GM18526 (cell line): ENCODE measurements around the gene CCDC188.

ENCODE experiments used
- POLR2A ChIP-seq: IDR thresholded peaks from 3 replicates; pipeline ENCODE4 v1.6.1; 2011; ENCODE audit not compliant: insufficient read length; ENCODE audit errors: extremely low read depth

The CCDC188 gene

DNA sequence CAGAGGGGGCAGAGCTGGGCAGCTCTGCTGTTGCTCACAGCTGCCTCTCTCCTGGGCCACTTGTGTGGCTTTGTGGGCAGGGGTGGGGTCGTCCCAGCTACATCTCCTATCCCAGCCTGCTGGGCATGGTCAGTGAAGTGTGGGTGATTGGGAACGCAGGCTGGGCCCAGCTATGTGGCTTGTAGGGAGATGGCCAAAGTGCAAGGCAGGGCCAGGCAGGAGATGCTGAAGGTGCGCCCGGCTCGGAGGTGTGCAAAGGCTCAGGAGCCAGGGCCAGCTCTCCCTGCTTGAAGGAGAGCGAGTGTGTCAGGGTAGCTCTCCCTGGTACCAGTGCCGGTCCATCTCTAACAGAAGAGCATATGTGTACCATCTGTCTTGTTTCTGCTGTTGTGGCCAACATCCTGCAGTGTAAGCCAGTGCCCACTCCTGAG is 43.4 kb downstream of the CCDC188 start:
- TF ChIP-seq POLR2A = no peak

DNA sequence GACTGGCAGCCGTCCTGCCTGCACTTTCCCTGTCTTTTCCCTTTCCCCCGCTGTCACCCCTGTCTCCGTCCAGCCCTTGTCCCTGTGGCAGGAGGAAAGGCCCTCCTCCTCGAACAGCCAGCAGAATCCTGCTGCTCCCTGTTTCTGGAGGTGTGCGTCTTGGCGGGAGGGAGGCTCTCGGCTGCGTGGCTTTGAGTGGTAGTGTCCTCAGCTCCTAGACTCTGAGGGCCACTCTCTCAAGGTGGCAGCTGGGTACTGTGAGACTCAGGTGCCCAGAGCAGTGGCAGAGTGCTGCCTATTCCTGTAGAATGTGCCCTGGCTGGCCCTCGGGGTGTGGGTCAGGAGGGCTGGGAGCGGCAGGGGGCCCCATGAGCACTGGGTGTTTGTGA is 44.0 kb downstream of the CCDC188 start:
- TF ChIP-seq POLR2A = no peak

DNA sequence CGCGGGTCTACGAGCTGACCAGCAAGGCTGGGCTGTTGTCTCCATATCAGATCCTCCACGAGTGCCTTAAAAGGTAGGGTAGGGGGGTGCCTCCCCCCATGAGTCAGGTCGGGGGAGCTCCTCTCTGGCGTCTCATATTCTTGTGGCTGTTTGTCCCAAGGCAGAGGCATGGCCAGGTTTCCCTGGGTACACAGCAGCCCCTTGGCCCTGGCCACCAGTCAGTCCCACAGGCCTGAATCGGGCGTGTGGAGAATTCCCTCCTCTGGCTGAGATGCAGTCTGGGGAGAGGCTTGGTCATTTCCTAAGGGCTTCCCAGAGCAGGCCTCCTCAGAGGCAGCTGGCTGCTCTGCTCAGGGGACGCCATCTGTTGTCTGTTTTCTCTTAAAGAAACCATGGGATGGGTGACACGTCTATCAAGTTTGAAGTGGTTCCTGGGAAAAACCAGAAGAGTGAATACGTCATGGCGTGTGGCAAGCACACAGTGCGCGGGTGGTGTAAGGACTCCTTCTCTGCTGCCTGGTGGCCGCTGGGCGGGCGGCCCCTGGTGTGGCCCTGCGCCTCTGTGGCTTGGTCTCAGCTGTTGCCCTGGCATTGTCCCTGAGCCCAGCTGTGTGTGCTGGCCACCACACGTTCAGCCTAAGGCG is 44.5 kb downstream of the CCDC188 start:
- no peak for TF ChIP-seq POLR2A

DNA sequence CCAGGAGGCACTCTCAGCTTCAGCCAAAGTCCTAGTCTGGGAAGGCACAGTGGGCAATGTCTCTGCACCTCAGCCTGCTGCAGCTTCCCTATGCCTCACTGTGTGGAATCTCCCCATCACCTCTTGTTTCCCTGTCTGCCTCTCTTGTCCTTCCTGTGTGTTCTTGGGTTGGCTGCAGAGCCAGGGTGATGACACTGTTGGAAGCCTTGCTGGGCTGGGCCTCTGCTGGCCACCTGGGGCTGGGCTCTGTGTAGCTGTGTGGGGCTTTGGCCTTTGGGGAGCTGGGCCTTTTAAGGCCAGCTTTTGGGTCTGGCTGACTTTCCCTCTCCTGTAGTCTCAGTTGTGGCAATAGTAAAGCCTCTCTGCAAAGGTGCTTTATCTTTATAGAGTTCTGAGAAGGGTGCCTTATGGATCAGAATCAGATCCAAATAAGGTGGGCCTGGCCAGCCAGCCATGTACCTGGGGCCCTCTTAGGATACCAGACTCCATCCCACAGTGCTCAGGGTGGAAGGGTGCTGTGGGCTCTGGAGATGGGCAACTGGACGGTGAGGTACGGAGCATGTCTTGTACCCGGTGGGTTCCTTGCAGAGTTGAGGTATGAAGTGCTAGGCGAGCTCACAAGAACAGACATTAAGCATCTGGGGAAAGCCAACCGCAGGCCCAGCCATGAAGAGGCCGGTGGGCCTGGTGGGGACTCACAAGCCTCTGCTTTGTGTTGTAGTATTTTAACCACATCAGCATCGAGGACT is 45.2 kb downstream of the CCDC188 start:
- TF ChIP-seq POLR2A = no peak

DNA sequence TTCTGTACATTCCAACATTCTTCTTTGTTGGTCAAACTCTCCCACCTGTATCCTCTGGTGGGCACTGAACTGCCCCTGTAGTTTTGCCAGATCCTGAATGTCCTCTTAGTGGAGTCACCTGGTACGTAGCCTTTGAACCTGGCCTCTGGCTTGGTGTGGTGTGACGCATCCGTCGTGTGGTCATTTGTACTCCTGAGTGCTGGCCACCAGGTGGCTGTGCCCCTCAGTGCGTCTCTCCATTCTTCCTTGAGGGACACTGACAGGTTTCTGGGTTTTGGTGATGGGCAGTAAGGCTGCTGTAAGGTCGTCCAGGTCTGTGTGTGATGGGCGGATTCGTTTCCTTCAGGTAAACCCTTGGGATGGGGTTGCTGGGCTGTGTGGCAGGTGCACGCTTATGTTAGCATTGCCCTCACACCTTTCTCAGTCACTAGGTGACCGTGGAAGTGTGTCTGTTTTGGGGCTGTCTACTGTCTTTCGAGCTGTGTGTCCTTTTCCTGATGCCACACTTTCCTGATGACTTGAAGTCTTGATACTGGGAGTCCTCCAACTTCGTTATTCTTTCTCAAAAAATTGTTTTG is 48.6 kb downstream of the CCDC188 start:
- TF ChIP-seq POLR2A = no peak

DNA sequence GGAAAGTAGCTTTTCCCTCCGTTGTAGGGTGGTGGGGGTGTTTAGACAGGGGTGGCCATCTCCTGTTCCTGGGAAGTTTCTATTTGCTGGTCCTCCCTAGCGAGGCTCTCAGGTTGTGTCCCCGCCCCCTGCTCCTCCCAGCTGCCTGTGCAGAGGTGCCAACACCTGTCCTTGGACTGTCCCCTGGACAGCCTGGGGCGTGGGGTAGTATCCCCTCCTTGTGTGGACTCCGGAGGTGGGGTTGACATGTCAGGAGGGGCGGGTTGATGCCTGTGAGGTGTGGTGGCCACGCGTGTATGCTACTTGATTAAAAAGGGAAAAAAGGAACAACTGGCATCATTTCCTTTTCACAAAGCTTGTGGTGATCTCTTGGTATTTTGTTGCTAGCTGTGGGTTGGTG is 49.2 kb downstream of the CCDC188 start:
- TF ChIP-seq POLR2A = no peak

DNA sequence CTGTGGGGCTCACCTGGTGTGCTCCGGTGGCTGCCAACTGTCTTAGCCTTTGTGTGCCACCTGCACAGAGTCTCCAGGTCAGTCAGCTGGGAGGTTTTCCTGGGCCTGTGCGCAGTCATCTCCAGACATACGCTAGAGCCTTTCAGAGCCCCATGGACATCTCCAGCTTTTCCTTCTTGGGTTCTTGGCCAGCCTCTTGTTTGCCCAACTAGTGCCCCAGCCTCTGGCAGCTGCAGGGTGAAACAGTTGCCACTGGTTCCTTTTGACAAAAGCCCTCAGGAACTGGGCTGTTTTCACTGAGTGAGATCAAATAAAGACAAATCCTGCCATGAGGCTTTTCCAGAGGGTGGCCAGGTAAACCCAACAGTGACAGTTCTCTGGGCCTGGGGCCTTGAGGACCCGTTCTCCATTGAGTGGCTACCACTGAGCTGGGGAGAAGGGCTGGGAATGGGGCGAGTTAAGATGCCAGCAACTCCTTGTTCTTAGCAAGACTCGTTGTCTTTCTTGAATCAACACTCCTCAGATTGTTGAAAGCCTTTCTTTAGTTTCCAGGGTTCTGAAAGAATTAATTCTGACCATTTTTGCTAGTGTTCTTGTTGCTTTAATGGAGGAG is 51.6 kb downstream of the CCDC188 start:
- no peak for TF ChIP-seq POLR2A
